ENCODE measurements around the gene MED1.

DNA sequence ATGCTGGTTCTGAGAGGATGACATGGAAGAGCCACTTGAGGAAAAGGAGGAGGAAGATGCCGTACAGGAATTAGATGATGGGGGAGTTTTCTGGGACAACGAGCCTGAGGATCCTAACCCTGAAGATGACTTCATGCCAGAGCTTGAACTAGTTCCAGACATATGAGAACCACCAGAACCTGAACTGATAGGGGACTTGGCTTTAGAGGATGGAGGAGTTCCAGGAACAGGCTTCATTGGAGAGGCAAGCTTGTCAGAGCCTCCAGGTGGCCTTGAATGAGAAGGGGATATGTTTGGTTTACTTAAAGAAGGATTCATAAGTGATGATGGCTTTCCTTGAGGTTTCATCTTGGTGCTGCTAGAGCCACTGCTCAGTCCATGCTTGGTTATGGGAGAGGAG, 42.7 kb downstream of the MED1 start:
- TF ChIP-seq, protein P1, sequence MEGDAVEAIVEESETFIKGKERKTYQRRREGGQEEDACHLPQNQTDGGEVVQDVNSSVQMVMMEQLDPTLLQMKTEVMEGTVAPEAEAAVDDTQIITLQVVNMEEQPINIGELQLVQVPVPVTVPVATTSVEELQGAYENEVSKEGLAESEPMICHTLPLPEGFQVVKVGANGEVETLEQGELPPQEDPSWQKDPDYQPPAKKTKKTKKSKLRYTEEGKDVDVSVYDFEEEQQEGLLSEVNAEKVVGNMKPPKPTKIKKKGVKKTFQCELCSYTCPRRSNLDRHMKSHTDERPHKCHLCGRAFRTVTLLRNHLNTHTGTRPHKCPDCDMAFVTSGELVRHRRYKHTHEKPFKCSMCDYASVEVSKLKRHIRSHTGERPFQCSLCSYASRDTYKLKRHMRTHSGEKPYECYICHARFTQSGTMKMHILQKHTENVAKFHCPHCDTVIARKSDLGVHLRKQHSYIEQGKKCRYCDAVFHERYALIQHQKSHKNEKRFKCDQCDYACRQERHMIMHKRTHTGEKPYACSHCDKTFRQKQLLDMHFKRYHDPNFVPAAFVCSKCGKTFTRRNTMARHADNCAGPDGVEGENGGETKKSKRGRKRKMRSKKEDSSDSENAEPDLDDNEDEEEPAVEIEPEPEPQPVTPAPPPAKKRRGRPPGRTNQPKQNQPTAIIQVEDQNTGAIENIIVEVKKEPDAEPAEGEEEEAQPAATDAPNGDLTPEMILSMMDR (IDR thresholded peaks at IDR 0.05): no peak
- TF ChIP-seq POLR2AphosphoS5 (IDR thresholded peaks at IDR 0.05) (no peak), POLR2A (IDR thresholded peaks at IDR 0.05) (no peak), EP300 (IDR thresholded peaks at IDR 0.05) (no peak)

Measured in stomach (tissue), 4 donors.